Measurements from ENCODE around the gene STK26. TPM values are rescaled to one million over a fixed set of nuclear protein-coding genes. Genes with fewer than 3 reads are reported as not detected.

Gene STK26
- total and polyA plus RNA-seq, 2 of the 13 experiments (the other 11 are each of a cell fraction or from before 2014, with no cell fraction given) = 16.9 to 47.9 TPM

DNA sequence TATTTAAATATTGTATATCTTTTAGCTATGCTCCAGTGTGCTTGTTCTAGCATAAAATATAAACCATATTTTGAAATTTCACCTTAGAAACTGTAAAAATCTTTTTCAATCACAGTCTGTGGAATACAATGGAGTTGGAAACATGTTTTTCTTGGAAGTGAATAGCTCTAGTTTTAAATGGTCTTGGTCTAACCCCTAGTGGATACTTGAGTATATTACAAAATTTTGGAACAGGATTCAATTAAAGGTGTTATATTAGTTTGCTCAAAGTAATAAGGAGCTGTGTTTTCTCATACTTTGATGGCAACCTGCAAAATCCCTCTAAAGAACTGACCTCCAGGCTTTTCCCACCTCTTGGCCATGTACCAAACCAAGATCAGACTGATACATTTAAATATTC lies 48.2 kb downstream of the STK26 start:
- no TSS peak for BruUV-seq (replicated peaks)
- ChIA-PET POLR2A (no interaction called here), CTCF (ENCODE audit: low intra/inter-chr PET ratio, low total read pairs) (interaction anchor here (1.0 kb wide), 1 partner anchor 230 kb away, joined by 3 read pairs; no protein-coding TSS in a partner anchor)
- FAIRE-seq (no peak), DNase-seq (ENCODE audit: low spot score) (peak; percentile 1), ATAC-seq (no peak)
- Histone ChIP-seq H3K27me3 (ENCODE audit: control insufficient read depth in 1 of 2, insufficient read depth in 2 of 2, low read length in 2 of 2) (no peaks in the 10 kb centered on the region), H2AFZ (ENCODE audit: low read length) (no peak overlapping the region), H4K20me1 (ENCODE audit: insufficient read depth, low read length) (no peaks in the 10 kb centered on the region), H3K4me1 (ENCODE audit: insufficient read depth, low read length) (peaks cover 10% of the 10 kb centered on the region), H3K79me2 (ENCODE audit: insufficient read depth, low read length) (no peaks in the 10 kb centered on the region), H3K9ac (ENCODE audit: insufficient read depth, low read depth, low read length) (no peak overlapping the region), H3K4me2 (ENCODE audit: low read depth, low read length) (no peak overlapping the region), H3K27ac (ENCODE audit: extremely low read length, insufficient read depth, low read length) (no peak overlapping the region), H3K36me3 (replicated peaks in 1 of 2; ENCODE audit: control insufficient read depth in 1 of 2, insufficient read depth in 2 of 2, low read length in 2 of 2) (0 out of 5 replicates have a peak, but pooled peaks cover 0 to 1% of the 10 kb centered on the region in 2 experiments), H3K9me3 (ENCODE audit: low read length) (no peaks in the 10 kb centered on the region), H3K4me3 (replicated peaks in 1 of 3; ENCODE audit: insufficient read depth in 1 of 3, low read depth in 2 of 3, low read length in 3 of 3) (no peak overlapping the region)
- TF ChIP-seq KMT2A (CRISPR knock-in tag; IDR thresholded peaks at IDR 0.05) = no peak
- TF ChIP-seq CHD4 (IDR thresholded peaks at IDR 0.05; ENCODE audit: borderline replicate concordance, low read length) = no peak
- no peak for TF ChIP-seq KDM4B (CRISPR knock-in tag; IDR thresholded peaks at IDR 0.05)
- TF ChIP-seq ZNF263 (CRISPR knock-in tag; IDR thresholded peaks at IDR 0.05) = no peak
- peak; percentile 30; the same call in 1 of the 2 replicates for TF ChIP-seq STAG1 (CRISPR knock-in tag; IDR thresholded peaks at IDR 0.05)
- TF ChIP-seq ZNF775 (CRISPR knock-in tag; IDR thresholded peaks at IDR 0.05; ENCODE audit: borderline replicate concordance) = no peak
- no peak for TF ChIP-seq KDM6A (CRISPR knock-in tag; IDR thresholded peaks at IDR 0.05; ENCODE audit: low read depth)
- no peak for TF ChIP-seq ARID2 (CRISPR knock-in tag; IDR thresholded peaks at IDR 0.05; ENCODE audit: borderline replicate concordance)
- TF ChIP-seq, protein P1, sequence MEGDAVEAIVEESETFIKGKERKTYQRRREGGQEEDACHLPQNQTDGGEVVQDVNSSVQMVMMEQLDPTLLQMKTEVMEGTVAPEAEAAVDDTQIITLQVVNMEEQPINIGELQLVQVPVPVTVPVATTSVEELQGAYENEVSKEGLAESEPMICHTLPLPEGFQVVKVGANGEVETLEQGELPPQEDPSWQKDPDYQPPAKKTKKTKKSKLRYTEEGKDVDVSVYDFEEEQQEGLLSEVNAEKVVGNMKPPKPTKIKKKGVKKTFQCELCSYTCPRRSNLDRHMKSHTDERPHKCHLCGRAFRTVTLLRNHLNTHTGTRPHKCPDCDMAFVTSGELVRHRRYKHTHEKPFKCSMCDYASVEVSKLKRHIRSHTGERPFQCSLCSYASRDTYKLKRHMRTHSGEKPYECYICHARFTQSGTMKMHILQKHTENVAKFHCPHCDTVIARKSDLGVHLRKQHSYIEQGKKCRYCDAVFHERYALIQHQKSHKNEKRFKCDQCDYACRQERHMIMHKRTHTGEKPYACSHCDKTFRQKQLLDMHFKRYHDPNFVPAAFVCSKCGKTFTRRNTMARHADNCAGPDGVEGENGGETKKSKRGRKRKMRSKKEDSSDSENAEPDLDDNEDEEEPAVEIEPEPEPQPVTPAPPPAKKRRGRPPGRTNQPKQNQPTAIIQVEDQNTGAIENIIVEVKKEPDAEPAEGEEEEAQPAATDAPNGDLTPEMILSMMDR (CRISPR knock-in tag; IDR thresholded peaks at IDR 0.05) = 0 out of 2 replicates have a peak, but pooled peaks have one; percentile 6
- in situ Hi-C loops (cut with HindIII; ENCODE audit: extremely low pct_ligation_motif_present, low pct_unique_long_range_greater_than_20kb) = no loop called here
- intact Hi-C loops (cut with micrococcal nuclease; ENCODE audit: unreplicated experiment) = loop anchor here (1.0 kb wide), 1 partner anchor 230 kb away; no protein-coding TSS in a partner anchor
